ENCODE data around the gene DPYD. TPM values are rescaled to one million over a fixed set of nuclear protein-coding genes. Genes with fewer than 3 reads are reported as not detected.

DPYD gene
- total and polyA plus RNA-seq, 4 donors: 17.7 to 99.3 (median 74.4) TPM

DNA sequence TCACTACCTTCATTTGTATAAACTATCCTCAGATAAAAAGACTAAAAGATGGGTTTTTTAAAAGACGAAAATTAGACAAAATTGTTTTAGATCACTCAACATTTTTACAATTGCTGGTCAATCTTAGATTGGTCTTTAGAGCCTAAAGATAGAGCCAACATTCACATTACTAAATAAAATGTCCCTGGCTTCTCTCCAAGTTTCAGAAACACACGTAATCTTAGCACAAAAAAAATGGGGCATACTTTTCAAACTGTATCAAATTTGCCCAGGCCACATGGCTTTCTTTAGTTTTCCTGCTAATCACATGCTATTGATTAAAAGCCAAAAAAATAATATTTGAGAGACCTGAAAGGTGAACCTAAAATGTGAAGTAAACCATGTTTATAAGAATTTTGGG, 288.1 kb downstream of the DPYD start:
- H3K4me3 ChIP-seq: no peak overlapping the region
- TF ChIP-seq, protein P1, sequence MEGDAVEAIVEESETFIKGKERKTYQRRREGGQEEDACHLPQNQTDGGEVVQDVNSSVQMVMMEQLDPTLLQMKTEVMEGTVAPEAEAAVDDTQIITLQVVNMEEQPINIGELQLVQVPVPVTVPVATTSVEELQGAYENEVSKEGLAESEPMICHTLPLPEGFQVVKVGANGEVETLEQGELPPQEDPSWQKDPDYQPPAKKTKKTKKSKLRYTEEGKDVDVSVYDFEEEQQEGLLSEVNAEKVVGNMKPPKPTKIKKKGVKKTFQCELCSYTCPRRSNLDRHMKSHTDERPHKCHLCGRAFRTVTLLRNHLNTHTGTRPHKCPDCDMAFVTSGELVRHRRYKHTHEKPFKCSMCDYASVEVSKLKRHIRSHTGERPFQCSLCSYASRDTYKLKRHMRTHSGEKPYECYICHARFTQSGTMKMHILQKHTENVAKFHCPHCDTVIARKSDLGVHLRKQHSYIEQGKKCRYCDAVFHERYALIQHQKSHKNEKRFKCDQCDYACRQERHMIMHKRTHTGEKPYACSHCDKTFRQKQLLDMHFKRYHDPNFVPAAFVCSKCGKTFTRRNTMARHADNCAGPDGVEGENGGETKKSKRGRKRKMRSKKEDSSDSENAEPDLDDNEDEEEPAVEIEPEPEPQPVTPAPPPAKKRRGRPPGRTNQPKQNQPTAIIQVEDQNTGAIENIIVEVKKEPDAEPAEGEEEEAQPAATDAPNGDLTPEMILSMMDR (IDR thresholded peaks at IDR 0.05; ENCODE audit: control extremely low read depth, extremely low read depth): no peak
- peaks cover 0 to 13% (median 5%) of the 10 kb centered on the region in 5 donors for H3K4me1 ChIP-seq (ENCODE audit: control insufficient read depth in 5 of 5, insufficient read depth in 5 of 5, low read length in 5 of 5)
- no peak overlapping the region for H3K27ac ChIP-seq (ENCODE audit: low read depth in 1 of 2, low read length in 1 of 2)
- ATAC-seq (ENCODE audit: insufficient read depth, low FRiP score) (no peak), DNase-seq (peak in 2 of 3 donors; percentile 18 to 20)
- peaks cover 0 to 2% (median 0%) of the 10 kb centered on the region in 4 donors for H3K36me3 ChIP-seq (ENCODE audit: control insufficient read depth in 4 of 4, insufficient read depth in 4 of 4, low read length in 4 of 4)
- WGBS, 2 donors: 77 to 79% methylated on average over 2 of the region's 2 CpGs
- H3K9ac ChIP-seq (ENCODE audit: insufficient read depth in 1 of 2, low read length in 2 of 2): no peak overlapping the region
- no peaks in the 10 kb centered on the region for H3K9me3 ChIP-seq (ENCODE audit: control insufficient read depth in 4 of 4, insufficient read depth in 3 of 4, low read length in 3 of 4)
- H3K27me3 ChIP-seq (ENCODE audit: control insufficient read depth in 3 of 3, insufficient read depth in 3 of 3, low read length in 2 of 3): no peaks in the 10 kb centered on the region

DNA sequence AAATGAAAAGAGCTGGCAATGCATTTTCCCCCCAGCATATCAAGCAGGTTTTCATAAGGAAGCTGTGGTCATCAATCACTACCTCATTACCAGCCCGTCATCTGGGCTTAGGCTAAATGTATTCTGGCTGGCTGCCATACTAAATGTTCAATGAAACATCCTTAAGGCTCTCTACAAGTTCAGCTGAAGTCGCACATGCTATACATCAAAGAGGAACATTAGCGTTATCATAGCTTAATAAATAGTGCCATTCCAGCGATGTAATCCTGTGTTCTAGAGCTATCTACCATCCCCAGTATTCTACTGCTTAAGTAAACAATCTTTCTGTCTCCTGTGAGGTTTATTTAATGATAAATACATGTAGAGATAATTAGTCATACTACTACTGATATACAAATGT, 288.8 kb downstream of the DPYD start:
- Histone ChIP-seq H3K4me1 (ENCODE audit: control insufficient read depth in 5 of 5, insufficient read depth in 5 of 5, low read length in 5 of 5) (peaks cover 0 to 13% (median 5%) of the 10 kb centered on the region in 5 donors), H3K27ac (ENCODE audit: low read depth in 1 of 2, low read length in 1 of 2) (no peak overlapping the region), H3K9me3 (ENCODE audit: control insufficient read depth in 4 of 4, insufficient read depth in 3 of 4, low read length in 3 of 4) (no peaks in the 10 kb centered on the region), H3K4me3 (no peak overlapping the region), H3K27me3 (ENCODE audit: control insufficient read depth in 3 of 3, insufficient read depth in 3 of 3, low read length in 2 of 3) (no peaks in the 10 kb centered on the region), H3K36me3 (ENCODE audit: control insufficient read depth in 4 of 4, insufficient read depth in 4 of 4, low read length in 4 of 4) (no peaks in the 10 kb centered on the region), H3K9ac (ENCODE audit: insufficient read depth in 1 of 2, low read length in 2 of 2) (no peak overlapping the region)
- ATAC-seq (ENCODE audit: insufficient read depth, low FRiP score) (no peak), DNase-seq (peak in 2 of 3 donors; percentile 38 to 60)
- WGBS, 2 donors: 48% methylated on average over 4 of the region's 4 CpGs
- TF ChIP-seq, protein P1 (IDR thresholded peaks at IDR 0.05; ENCODE audit: control extremely low read depth, extremely low read depth): no peak

DNA sequence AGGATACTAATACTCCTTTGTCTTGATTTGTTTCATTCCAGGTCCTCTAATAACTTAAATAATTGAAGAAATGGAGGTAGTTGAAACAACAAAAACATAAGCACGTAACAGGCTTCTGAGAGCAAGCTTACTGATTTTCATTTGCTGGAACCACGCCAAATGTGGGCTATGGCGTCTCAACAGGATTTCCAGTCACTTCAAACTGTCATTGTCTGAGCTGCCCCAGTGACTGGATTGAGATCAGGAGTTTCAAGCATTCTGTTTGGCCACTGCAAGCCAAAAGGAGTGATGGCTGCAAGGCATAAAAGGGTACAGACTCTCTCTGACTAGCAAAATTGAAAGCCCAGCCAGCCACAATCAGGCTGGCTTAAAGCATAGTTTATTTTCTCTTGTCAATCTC, 289.9 kb downstream of the DPYD start:
- peak; percentile 32 to 65 (median 59) for DNase-seq
- no peak for ATAC-seq (ENCODE audit: insufficient read depth, low FRiP score)
- WGBS, 2 donors: 30 to 43% methylated on average over 3 of the region's 3 CpGs
- H3K4me1 ChIP-seq (ENCODE audit: control insufficient read depth in 5 of 5, insufficient read depth in 5 of 5, low read length in 5 of 5): peaks cover 0 to 13% (median 5%) of the 10 kb centered on the region in 5 donors
- TF ChIP-seq, protein P1 (IDR thresholded peaks at IDR 0.05; ENCODE audit: control extremely low read depth, extremely low read depth): no peak
- no peak overlapping the region for H3K4me3 ChIP-seq
- no peak overlapping the region for H3K9ac ChIP-seq (ENCODE audit: insufficient read depth in 1 of 2, low read length in 2 of 2)
- no peaks in the 10 kb centered on the region for H3K9me3 ChIP-seq (ENCODE audit: control insufficient read depth in 4 of 4, insufficient read depth in 3 of 4, low read length in 3 of 4)
- no peaks in the 10 kb centered on the region for H3K27me3 ChIP-seq (ENCODE audit: control insufficient read depth in 3 of 3, insufficient read depth in 3 of 3, low read length in 2 of 3)
- no peaks in the 10 kb centered on the region for H3K36me3 ChIP-seq (ENCODE audit: control insufficient read depth in 4 of 4, insufficient read depth in 4 of 4, low read length in 4 of 4)
- no peak overlapping the region for H3K27ac ChIP-seq (ENCODE audit: low read depth in 1 of 2, low read length in 1 of 2)

DNA sequence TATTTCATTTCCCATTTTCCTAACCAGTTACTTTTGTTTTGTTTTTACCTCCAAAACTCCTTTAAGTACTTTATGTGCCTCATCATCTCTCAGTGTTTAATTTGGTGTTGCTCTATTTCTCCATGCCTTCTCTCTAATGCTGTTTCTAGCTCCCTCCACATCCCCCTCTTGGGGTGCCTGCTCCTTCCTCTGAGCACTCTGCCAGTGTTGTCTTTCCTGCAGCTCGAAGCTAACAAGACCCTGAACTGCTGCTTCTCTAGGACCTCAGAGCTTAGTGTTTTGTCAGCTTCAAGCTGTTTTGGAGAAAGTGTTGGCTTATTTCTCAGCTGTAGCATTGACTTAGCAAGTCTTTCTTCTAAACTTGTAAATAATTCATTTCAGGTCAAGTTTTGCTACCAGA, 290.6 kb downstream of the DPYD start:
- no peak for ATAC-seq (ENCODE audit: insufficient read depth, low FRiP score)
- H3K27ac ChIP-seq (ENCODE audit: low read depth in 1 of 2, low read length in 1 of 2): no peak overlapping the region
- WGBS, 2 donors: 70 to 82% methylated on average over 1 of the region's 1 CpG
- TF ChIP-seq, protein P1 (IDR thresholded peaks at IDR 0.05; ENCODE audit: control extremely low read depth, extremely low read depth): no peak
- DNase-seq: peak; percentile 11 to 24 (median 16)
- H3K4me3 ChIP-seq: no peak overlapping the region
- no peak overlapping the region for H3K9ac ChIP-seq (ENCODE audit: insufficient read depth in 1 of 2, low read length in 2 of 2)
- H3K36me3 ChIP-seq (ENCODE audit: control insufficient read depth in 4 of 4, insufficient read depth in 4 of 4, low read length in 4 of 4): no peaks in the 10 kb centered on the region
- H3K27me3 ChIP-seq (ENCODE audit: control insufficient read depth in 3 of 3, insufficient read depth in 3 of 3, low read length in 2 of 3): no peaks in the 10 kb centered on the region
- peaks cover 0 to 13% (median 5%) of the 10 kb centered on the region in 5 donors for H3K4me1 ChIP-seq (ENCODE audit: control insufficient read depth in 5 of 5, insufficient read depth in 5 of 5, low read length in 5 of 5)
- no peaks in the 10 kb centered on the region for H3K9me3 ChIP-seq (ENCODE audit: control insufficient read depth in 4 of 4, insufficient read depth in 3 of 4, low read length in 3 of 4)

Measured in lung (tissue), 12 donors.